Right atrium auricular region (tissue), 2 donors: ENCODE results near the gene ADCY2. TPM values are rescaled to one million over a fixed set of nuclear protein-coding genes. Genes with fewer than 3 reads are reported as not detected.

Experiments used
- DNase-seq: peaks from one replicate; pipeline ENCODE4 v3.0.0-alpha.2; 2019; ENCODE audit warnings: low spot score
- H3K27ac ChIP-seq, 2 donors: fragments of 200-600 bp; sonication (generic); 1 replicate in 1 of 2; 2 replicates in 1 of 2; pipeline ENCODE4 v1.5.1; 2016 to 2019
- H3K27me3 ChIP-seq, 2 donors: fragments of 200-600 bp; sonication (generic); one replicate each; pipeline versions ENCODE4 v1.5.1 to v1.6.0; 2017 to 2019
- H3K36me3 ChIP-seq: fragments of 200-600 bp; sonication (generic); one replicate; pipeline ENCODE4 v1.5.1; 2016
- H3K4me1 ChIP-seq, 2 donors: fragments of 200-600 bp; sonication (generic); one replicate each; pipeline versions ENCODE4 v1.5.1 to v1.6.0; 2017 to 2019
- H3K4me3 ChIP-seq, 2 donors: fragments of 200-600 bp; sonication (generic); 1 replicate in 1 of 2; 2 replicates in 1 of 2; pipeline ENCODE4 v1.5.1; 2017 to 2019; ENCODE audit warnings: mild to moderate bottlenecking in 1 of 2, moderate library complexity in 1 of 2
- H3K9me3 ChIP-seq, 2 donors: fragments of 200-600 bp; sonication (generic); one replicate each; pipeline ENCODE4 v1.5.1; 2019
- total RNA-seq, 2 donors: library from RNA; depleted of rRNA; stranded (reverse); fragments of >200 nt; gene quantifications; one replicate each; pipeline ENCODE4 v1.1.0, GENCODE V29; 2016
- TF ChIP-seq, protein P1 (sequence below), 2 donors: fragments of 200-600 bp; sonication (generic); IDR thresholded peaks; one replicate each; pipeline ENCODE4 v1.5.1; 2019; ENCODE audit warnings: antibody characterized with exemption in 2 of 2

Gene ADCY2
- total RNA-seq, 2 donors from 2014 or later: 3.3 TPM; not detected in 1

DNA sequence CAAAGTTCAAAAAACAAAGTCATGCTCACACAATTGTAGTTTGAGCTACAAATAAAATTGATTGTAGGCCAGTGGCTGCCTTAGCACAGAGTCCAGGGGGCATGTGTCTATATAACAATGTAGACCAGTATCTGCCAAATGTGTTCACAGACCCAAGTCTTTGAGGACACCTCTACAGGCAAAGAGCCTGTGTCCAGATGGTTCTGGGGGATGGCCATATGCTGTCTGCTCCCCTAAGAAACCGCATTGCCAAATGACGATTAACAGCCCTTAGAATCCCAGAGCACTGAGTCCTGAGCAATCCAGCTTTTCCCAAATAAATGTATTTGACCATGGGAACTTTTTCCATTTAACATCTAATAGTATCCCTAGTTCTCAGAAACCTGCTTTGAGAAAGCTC, 169.6 kb downstream of the ADCY2 start:
- DNase-seq: no peak
- no peaks in the 10 kb centered on the region for H3K36me3 ChIP-seq
- H3K4me1 ChIP-seq: no peaks in the 10 kb centered on the region
- TF ChIP-seq, protein P1, sequence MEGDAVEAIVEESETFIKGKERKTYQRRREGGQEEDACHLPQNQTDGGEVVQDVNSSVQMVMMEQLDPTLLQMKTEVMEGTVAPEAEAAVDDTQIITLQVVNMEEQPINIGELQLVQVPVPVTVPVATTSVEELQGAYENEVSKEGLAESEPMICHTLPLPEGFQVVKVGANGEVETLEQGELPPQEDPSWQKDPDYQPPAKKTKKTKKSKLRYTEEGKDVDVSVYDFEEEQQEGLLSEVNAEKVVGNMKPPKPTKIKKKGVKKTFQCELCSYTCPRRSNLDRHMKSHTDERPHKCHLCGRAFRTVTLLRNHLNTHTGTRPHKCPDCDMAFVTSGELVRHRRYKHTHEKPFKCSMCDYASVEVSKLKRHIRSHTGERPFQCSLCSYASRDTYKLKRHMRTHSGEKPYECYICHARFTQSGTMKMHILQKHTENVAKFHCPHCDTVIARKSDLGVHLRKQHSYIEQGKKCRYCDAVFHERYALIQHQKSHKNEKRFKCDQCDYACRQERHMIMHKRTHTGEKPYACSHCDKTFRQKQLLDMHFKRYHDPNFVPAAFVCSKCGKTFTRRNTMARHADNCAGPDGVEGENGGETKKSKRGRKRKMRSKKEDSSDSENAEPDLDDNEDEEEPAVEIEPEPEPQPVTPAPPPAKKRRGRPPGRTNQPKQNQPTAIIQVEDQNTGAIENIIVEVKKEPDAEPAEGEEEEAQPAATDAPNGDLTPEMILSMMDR (IDR thresholded peaks at IDR 0.05): no peak
- H3K4me3 ChIP-seq: no peak overlapping the region
- no peaks in the 10 kb centered on the region for H3K9me3 ChIP-seq
- H3K27ac ChIP-seq: no peak overlapping the region
- H3K27me3 ChIP-seq: no peaks in the 10 kb centered on the region

DNA sequence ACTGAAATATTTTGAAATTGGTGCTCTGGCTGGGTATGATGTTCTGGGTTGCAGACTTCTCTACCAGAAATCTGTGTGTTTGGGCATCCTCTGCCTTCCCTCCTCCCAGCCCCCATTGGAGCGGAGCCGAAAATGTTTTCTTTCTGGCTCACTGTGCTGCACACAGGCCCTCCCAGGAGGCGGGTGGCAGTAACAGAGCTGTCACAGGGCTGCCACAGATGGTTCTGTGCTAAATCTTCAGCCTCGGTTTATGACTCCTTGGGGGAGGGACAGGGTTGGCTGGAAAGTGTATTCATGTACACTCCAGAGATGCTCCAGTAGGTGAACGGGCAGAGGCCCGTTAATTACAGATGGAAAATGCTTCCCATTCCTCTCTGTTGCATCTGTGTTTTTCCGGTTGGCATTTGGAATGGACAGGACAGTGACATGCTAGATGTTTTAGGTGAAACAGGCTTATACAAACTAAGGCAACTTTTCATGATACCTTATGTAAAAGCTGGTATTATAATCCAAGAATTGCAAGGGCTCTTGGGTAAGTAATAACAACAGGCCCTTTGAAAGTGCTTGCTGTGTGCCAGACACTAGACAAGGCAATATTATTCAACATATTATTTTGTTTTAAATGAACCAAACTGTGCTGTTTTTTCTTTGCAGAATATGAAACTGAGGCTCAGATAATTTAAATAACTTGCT, 180.2 kb downstream of the ADCY2 start:
- no peak overlapping the region for H3K4me3 ChIP-seq
- no peaks in the 10 kb centered on the region for H3K4me1 ChIP-seq
- H3K36me3 ChIP-seq: no peaks in the 10 kb centered on the region
- DNase-seq: no peak
- no peak overlapping the region for H3K27ac ChIP-seq
- H3K27me3 ChIP-seq: no peaks in the 10 kb centered on the region
- TF ChIP-seq, protein P1 (IDR thresholded peaks at IDR 0.05): no peak
- peaks cover 0 to 4% of the 10 kb centered on the region in 2 donors for H3K9me3 ChIP-seq

DNA sequence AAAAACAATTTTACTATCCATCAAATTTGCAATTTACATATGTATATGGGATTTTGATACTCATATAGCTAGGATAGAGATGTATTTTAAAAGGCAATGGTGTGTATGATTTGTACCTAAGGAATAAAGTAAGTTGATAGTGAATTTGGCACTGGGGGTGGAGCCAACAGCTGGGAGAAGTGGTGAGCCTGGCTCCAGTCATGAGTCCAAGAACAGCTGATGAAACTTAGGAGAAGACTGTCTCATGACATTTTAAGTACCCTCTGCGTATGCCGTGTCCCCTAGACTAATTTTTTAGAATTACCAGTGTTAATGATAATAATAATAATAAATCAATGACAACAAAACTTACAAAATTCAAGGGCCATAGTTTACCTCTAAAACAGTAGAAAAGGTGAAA, 181.4 kb downstream of the ADCY2 start:
- Histone ChIP-seq H3K36me3 (no peaks in the 10 kb centered on the region), H3K27ac (no peak overlapping the region), H3K4me1 (no peaks in the 10 kb centered on the region), H3K4me3 (no peak overlapping the region), H3K9me3 (peaks cover 0 to 4% of the 10 kb centered on the region in 2 donors), H3K27me3 (no peaks in the 10 kb centered on the region)
- DNase-seq: no peak
- TF ChIP-seq, protein P1 (IDR thresholded peaks at IDR 0.05): no peak

DNA sequence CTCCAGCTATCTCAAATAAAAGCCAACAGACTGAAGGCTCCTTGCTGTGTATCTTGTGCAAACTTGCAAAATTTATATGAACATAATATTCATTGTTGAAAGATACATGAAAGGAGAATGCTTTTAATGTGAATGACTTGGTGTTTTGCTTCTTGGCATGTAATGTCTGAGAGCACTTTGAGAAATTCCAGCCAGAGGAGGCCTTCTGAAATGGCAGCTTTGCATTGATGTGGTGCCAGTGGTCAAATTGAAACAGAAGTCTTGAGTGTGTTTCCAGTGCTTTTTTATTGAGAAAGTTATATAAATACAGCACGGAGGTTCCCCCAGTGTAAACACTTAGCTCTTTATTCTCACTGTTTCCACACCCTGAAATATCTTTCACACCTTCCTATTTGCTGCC, 182.1 kb downstream of the ADCY2 start:
- Histone ChIP-seq H3K36me3 (no peaks in the 10 kb centered on the region), H3K4me3 (no peak overlapping the region), H3K27me3 (no peaks in the 10 kb centered on the region), H3K27ac (no peak overlapping the region), H3K9me3 (no peaks in the 10 kb centered on the region), H3K4me1 (no peaks in the 10 kb centered on the region)
- TF ChIP-seq, protein P1 (IDR thresholded peaks at IDR 0.05): no peak
- no peak for DNase-seq

DNA sequence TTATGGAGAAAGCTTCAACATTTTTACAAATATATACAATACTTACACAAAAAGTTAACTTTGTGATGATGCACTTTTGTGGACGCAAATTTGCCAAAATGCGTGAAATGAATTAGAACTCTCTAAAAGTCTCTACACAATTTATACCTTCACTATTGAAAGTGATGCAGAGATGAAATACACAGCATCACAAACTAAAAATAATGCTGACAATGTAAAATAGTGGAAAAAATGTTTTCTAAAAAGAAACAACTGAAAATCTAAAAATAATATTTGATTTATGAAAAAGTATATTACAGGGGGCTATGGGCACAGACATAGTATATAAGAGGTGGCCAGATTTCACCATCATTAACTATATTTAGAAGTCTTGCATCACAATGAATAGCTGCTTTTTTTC, 188.8 kb downstream of the ADCY2 start:
- no peak overlapping the region for H3K4me3 ChIP-seq
- no peaks in the 10 kb centered on the region for H3K4me1 ChIP-seq
- H3K27ac ChIP-seq: no peak overlapping the region
- no peaks in the 10 kb centered on the region for H3K9me3 ChIP-seq
- no peak for DNase-seq
- H3K36me3 ChIP-seq: no peaks in the 10 kb centered on the region
- TF ChIP-seq, protein P1 (IDR thresholded peaks at IDR 0.05): no peak
- no peaks in the 10 kb centered on the region for H3K27me3 ChIP-seq

DNA sequence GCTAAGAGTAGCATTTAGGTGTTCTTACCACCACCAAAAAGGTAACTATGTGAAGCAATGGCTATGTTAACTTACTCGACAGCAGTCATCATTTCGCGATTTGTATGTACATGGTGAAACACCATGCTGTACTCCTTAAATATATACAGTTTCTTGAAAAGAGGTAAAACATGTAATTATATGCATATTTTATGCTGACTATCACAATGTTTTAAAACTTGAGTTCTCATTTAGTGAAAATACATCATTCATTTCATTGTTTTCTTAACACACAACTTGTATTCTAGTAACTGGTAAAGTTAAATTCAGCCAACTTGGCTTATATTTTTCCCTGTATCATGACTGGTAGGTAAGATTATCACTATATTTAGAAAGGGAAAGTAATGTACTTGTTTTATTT, 189.9 kb downstream of the ADCY2 start:
- DNase-seq: no peak
- H3K4me3 ChIP-seq: no peak overlapping the region
- H3K9me3 ChIP-seq: no peaks in the 10 kb centered on the region
- TF ChIP-seq, protein P1 (IDR thresholded peaks at IDR 0.05): no peak
- no peaks in the 10 kb centered on the region for H3K4me1 ChIP-seq
- H3K27ac ChIP-seq: no peak overlapping the region
- no peaks in the 10 kb centered on the region for H3K27me3 ChIP-seq
- H3K36me3 ChIP-seq: no peaks in the 10 kb centered on the region
